ENCODE results near the gene SFR1. TPM values are rescaled to one million over a fixed set of nuclear protein-coding genes. Genes with fewer than 3 reads are reported as not detected.
A peak's percentile ranks its signal among the peaks of the same experiment; 100 is the strongest.

Gene SFR1
- total RNA-seq: 11.0 and 12.8 TPM in 2 replicates

- H3K4me3 ChIP-seq (ENCODE audit: low read depth, low read length): peak within 1 kb of the TSS; percentile 94
- H3K27me3 ChIP-seq (ENCODE audit: control insufficient read depth, insufficient read depth, low read length): no peaks in the 10 kb centered on the region
- peak; percentile 85 for DNase-seq (ENCODE audit: low read depth)
- no peaks in the 10 kb centered on the region for H3K36me3 ChIP-seq (ENCODE audit: control insufficient read depth, insufficient read depth, low read length)
- peak; percentile 51 for TF ChIP-seq CTCF (IDR thresholded peaks at IDR 0.05; ENCODE audit: insufficient read depth, low read length, poor library complexity, severe bottlenecking)
Observed at GRCh38 chr10:104121485-104122224, at the start of gene SFR1. Gene SFR1, plus strand, starts transcription at chr10:104122171. Its CDS starts 13 bp downstream, at chr10:104122184.

GRCh38 chr10:104072786-104073185 lies 49.2 kb upstream of the SFR1 start:
- H3K36me3 ChIP-seq (ENCODE audit: control insufficient read depth, insufficient read depth, low read length): no peaks in the 10 kb centered on the region
- H3K4me3 ChIP-seq (ENCODE audit: low read depth, low read length): no peak overlapping the region
- no peak for DNase-seq (ENCODE audit: low read depth)
- H3K27me3 ChIP-seq (ENCODE audit: control insufficient read depth, insufficient read depth, low read length): no peaks in the 10 kb centered on the region
- no peak for TF ChIP-seq CTCF (IDR thresholded peaks at IDR 0.05; ENCODE audit: insufficient read depth, low read length, poor library complexity, severe bottlenecking)

GRCh38 chr10:104074505-104074904 lies 47.5 kb upstream of the SFR1 start:
- no peaks in the 10 kb centered on the region for H3K27me3 ChIP-seq (ENCODE audit: control insufficient read depth, insufficient read depth, low read length)
- TF ChIP-seq CTCF (IDR thresholded peaks at IDR 0.05; ENCODE audit: insufficient read depth, low read length, poor library complexity, severe bottlenecking): no peak
- no peak overlapping the region for H3K4me3 ChIP-seq (ENCODE audit: low read depth, low read length)
- no peak for DNase-seq (ENCODE audit: low read depth)
- H3K36me3 ChIP-seq (ENCODE audit: control insufficient read depth, insufficient read depth, low read length): no peaks in the 10 kb centered on the region

- DNase-seq (ENCODE audit: low read depth): peak; percentile 29
- no peak for TF ChIP-seq CTCF (IDR thresholded peaks at IDR 0.05; ENCODE audit: insufficient read depth, low read length, poor library complexity, severe bottlenecking)
- no peaks in the 10 kb centered on the region for H3K27me3 ChIP-seq (ENCODE audit: control insufficient read depth, insufficient read depth, low read length)
- H3K36me3 ChIP-seq (ENCODE audit: control insufficient read depth, insufficient read depth, low read length): no peaks in the 10 kb centered on the region
- no peak overlapping the region for H3K4me3 ChIP-seq (ENCODE audit: low read depth, low read length)
Observed at GRCh38 chr10:104076743-104077160, 45.2 kb upstream of the SFR1 start.

- H3K4me3 ChIP-seq (ENCODE audit: low read depth, low read length): no peak overlapping the region
- H3K27me3 ChIP-seq (ENCODE audit: control insufficient read depth, insufficient read depth, low read length): no peaks in the 10 kb centered on the region
- H3K36me3 ChIP-seq (ENCODE audit: control insufficient read depth, insufficient read depth, low read length): no peaks in the 10 kb centered on the region
- TF ChIP-seq CTCF (IDR thresholded peaks at IDR 0.05; ENCODE audit: insufficient read depth, low read length, poor library complexity, severe bottlenecking): no peak
- DNase-seq (ENCODE audit: low read depth): no peak
Observed at GRCh38 chr10:104077247-104077646, 44.7 kb upstream of the SFR1 start.

- no peak overlapping the region for H3K4me3 ChIP-seq (ENCODE audit: low read depth, low read length)
- TF ChIP-seq CTCF (IDR thresholded peaks at IDR 0.05; ENCODE audit: insufficient read depth, low read length, poor library complexity, severe bottlenecking): no peak
- no peak for DNase-seq (ENCODE audit: low read depth)
- H3K36me3 ChIP-seq (ENCODE audit: control insufficient read depth, insufficient read depth, low read length): no peaks in the 10 kb centered on the region
- no peaks in the 10 kb centered on the region for H3K27me3 ChIP-seq (ENCODE audit: control insufficient read depth, insufficient read depth, low read length)
Observed at GRCh38 chr10:104077663-104078151, 44.3 kb upstream of the SFR1 start.
